OCI-M2 (cell line): ENCODE data around the gene PTGER1.

ENCODE experiments used
- DNase-seq: peaks from one replicate; lab custom pipeline; 2025; ENCODE audit not compliant: unreplicated experiment; lab: John Stamatoyannopoulos, UW

The PTGER1 gene

GRCh38 chr19:14503285-14503684 is 28.1 kb upstream of the PTGER1 start:
- no peak for DNase-seq

GRCh38 chr19:14502334-14503092 is 27.4 kb upstream of the PTGER1 start:
- DNase-seq: no peak

GRCh38 chr19:14497228-14497921 is 22.2 kb upstream of the PTGER1 start:
- DNase-seq: no peak

DNA sequence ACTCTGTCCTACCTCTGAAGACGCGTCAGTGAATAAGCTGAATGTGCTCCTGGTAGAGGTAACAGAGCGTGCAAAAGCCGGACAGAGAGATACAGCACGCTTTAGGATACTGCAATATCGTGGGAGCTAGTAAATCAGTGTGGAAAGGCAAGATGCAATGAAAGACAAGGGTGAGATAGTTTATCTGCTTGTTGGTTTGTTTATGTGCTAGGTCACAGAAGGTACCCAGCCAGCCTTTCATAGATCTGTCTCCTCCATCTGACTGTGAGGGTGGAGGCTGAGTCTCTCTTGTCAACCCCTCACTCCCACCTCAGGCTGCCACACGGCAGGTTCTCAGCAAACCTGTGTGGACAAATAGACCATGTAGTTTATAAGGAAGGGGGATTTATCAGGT is 21.7 kb upstream of the PTGER1 start:
- no peak for DNase-seq

GRCh38 chr19:14496029-14496833 is 21.1 kb upstream of the PTGER1 start, which contains the start of gene GIPC1:
Gene GIPC1 (minus strand): TSS chr19:14496127. CDS start chr19:14482976, 13,151 bp downstream.
- peak; percentile 94 for DNase-seq

GRCh38 chr19:14495672-14496028 is 20.5 kb upstream of the PTGER1 start:
- DNase-seq: no peak

- no peak for DNase-seq
Measured at GRCh38 chr19:14494910-14495671, 19.9 kb upstream of the PTGER1 start.

DNA sequence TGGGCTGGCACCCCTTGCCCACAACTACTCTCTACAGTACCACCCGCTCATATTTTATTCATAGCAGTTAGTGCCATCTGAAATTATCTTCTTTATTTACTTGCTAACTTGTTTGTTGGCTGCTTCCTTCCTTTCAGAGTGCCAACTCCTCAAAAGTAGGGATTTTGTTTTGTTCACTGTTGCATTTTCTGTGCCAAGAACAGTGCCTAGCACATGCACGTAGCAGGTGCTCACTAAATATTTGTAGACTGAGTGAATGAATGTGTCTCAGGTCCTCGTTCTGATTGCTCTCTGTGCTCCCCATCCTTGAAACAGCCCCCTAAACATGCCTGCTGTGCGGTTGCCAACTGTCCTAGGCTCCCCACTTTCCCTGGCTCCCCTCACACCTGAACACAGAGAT is 19.3 kb upstream of the PTGER1 start:
- DNase-seq: no peak

GRCh38 chr19:14492756-14493337 is 17.7 kb upstream of the PTGER1 start:
- no peak for DNase-seq

DNA sequence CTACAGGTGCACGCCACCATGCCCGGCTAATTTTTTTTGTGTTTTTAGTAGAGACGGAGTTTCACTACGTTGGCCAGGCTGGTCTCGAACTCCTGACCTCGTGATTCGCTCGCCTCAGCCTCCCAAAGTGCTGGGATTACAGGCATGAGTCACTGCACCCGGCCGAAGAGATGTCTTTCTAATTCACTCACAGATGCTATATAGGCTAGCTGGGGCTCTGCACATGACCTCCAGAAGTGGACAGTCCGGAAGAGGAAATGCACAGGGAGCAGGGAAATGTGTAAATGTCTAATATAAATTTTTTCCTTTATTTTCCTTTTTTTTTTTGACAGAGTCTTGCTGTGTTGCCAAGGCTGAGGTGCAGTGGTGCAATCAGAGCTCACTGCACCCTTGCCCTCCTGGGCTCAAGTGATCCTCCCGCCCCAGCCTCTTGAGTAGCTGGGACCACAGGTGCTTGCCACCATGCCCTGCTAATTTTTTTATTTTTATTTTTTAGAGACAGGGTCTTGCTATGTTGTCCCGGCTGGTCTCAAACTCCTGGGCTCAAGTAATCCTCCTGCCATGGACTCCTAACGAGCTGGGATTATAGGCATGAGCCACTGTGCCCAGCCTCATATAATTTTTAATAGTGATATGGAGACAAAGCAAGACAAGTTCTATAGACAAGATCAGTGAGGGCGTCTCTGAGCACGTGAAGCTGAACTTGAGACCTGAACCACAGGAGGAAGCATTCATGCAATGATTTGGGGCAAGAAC is 12.4 kb upstream of the PTGER1 start:
- no peak for DNase-seq

GRCh38 chr19:14482172-14482941 is 7.2 kb upstream of the PTGER1 start:
- DNase-seq: no peak

GRCh38 chr19:14480700-14481079 is 5.5 kb upstream of the PTGER1 start:
- DNase-seq: no peak

DNA sequence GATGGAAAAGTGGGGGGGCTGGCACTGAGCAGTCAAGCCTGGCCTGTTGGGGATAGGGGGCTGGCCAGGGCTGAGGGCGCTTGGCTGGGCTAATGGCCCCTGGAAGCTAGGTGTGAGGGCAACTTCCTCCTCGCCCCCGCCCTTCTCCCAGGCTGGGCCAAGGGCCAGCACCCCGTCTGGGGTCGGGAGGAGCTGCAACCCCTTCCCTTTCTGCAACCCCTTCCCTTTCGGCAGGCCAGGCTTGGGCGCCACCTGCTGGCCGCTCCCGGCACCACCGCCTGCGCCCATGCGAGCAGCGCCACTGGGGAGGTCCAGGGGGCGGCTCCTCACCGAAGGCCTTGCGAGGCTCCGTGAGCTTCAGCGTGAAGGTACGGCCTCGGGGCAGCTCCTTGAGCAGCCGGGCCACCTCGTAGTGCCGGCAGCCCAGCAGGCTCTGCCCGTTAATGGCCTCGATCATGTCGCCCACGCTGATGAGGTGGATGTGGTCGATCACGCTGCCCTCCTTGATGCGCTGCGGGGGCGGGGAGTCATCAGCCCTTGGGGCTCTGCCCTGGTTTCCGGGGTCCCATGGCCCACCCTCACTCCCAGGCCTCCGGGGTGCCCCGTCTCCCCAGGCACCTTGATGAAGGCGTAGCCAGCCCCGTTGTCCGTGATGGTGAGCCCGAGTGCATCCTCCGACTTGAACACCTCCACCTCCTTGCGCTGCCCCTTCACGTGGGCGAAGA is 5.0 kb upstream of the PTGER1 start:
- no peak for DNase-seq

DNA sequence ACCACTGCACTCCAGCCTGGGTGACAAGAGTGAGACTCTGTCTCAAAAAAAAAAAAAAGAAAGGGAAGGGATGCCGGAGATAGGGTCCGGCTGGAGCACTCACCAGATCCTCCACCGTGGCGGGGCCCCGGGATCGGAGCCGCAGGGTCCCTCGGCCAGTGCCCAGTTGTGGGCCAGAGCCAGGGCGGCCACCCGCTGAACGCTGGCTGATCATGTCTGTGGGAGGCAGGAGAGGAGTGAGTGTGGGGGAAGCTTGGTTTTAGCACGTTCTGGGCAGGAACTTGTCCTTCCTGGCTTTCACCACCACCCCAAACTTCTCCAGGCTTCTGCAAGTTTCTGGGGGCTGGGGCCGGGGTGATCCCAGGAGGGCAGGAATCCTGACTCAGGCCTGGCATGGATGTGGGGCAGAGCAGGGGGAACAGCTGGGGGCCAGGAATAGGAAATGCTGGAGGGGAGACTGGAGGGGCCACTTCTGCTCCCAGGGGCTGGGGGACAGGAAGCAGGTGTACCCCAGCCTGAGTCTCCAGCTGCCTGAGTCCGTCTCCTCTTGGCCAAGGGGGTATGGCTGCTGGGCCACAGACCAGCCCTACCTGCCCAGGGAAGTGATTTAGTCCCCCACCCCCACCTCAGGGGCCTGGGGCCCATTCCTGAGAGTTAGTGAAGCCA is 4.3 kb upstream of the PTGER1 start:
- DNase-seq: no peak

DNA sequence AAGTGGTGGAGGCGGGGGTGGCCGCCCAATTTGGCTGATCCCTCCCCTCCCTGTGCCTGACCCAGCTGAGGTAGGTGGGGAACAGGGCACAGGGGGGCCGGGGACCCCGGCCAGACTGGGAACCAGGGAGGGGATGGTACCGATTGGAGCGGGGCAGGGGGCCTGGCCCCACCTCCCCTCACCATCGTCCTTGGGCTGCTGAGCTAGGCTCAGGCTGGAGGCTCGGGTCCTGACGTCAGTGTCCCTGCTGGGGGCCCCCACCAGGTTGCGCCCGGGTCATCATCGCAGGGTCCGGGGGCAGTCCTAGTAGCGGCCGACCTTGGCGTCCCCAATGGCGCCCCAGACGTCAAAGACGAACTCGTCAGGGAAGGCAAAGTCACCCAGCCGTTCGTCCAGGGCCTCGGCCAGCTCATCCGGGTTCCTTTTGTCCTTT is 3.0 kb upstream of the PTGER1 start:
- DNase-seq: no peak

- no peak for DNase-seq
Measured at GRCh38 chr19:14477418-14478112, 2.4 kb upstream of the PTGER1 start.

DNA sequence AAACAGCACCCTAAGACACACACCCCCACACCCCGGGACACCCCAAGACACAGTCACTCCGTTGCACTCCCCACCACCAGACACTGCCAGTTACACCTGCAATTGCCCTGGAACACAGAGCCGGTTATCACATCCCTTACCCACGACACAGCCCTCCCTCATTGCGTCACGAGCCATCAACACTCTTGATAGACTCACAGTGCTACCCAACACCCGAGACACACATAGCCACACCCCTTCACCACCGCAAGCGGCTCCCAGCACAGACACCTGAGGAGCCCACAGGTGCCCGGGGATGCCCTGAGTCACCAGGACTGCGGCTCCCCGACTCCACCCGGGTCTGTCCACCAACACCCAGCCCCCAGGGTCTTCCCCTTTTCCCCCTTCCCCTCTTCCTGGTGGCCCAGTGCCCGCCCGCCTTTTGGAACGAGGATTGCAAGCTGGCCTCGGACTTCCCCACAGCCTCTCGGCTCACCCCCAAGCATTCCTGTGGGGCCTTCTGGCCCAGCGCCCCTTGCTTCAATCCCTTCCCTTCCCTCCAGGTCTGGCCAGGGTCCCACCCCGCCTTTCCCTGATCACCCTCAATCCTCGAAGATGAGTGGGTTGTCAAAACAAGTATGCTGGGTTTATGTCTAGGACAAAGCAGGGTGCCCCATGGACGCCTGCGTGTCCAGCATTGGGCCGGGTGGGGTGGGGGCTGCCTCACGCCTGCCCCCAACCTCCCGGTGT is 1.7 kb upstream of the PTGER1 start:
- no peak for DNase-seq
